Posterior cingulate gyrus (tissue), 11 donors: ENCODE data around the gene SLC44A2.

Source experiments
- DNase-seq, 10 donors: peaks; one replicate each; pipeline versions ENCODE4 v3.0.0 to v3.0.0-alpha.2; 2020 to 2021; ENCODE audit warnings: mixed read lengths in 3 of 10
- intact Hi-C: fragments of 100-400 bp; cut with DNase I; formaldehyde crosslinking; loops from one replicate; pipeline ENCODE4 v1.15.1; 2023

The SLC44A2 gene

GRCh38 chr19:10625003-10625761 is at the start of gene SLC44A2:
Gene SLC44A2, plus strand, starts transcription at chr19:10625553. Its CDS starts 81 bp downstream, at chr19:10625634.
- intact Hi-C loops, result no loop called here
- DNase-seq, result peak; percentile 68 to 96 (median 76)

GRCh38 chr19:10577951-10578350 is 47.4 kb upstream of the SLC44A2 start:
- DNase-seq, result no peak
- intact Hi-C loops, result no loop called here

- peak; percentile 79 to 98 (median 90) for DNase-seq
- intact Hi-C loops, result loop anchor here (1.0 to 5.0 kb wide), 2 partner anchors 63 to 116 kb away; no protein-coding TSS in a partner anchor
Observed at GRCh38 chr19:10580979-10581631, 44.2 kb upstream of the SLC44A2 start.

- intact Hi-C loops, result loop anchor here (5.0 kb wide), 1 partner anchor 115 kb away; no protein-coding TSS in a partner anchor
- DNase-seq, result no peak
Observed at GRCh38 chr19:10582091-10582490, 43.3 kb upstream of the SLC44A2 start.

- intact Hi-C loops, result loop anchor here (5.0 kb wide), 1 partner anchor 114 kb away; no protein-coding TSS in a partner anchor
- no peak for DNase-seq
Observed at GRCh38 chr19:10583036-10583776, 42.1 kb upstream of the SLC44A2 start.

- intact Hi-C loops, result no loop called here
- no peak for DNase-seq
Observed at GRCh38 chr19:10586396-10586795, 39.0 kb upstream of the SLC44A2 start.

GRCh38 chr19:10587022-10587838 is 38.1 kb upstream of the SLC44A2 start, which contains the start of gene AP1M2:
Gene AP1M2, minus strand, starts transcription at chr19:10587312. Its CDS starts 81 bp downstream, at chr19:10587231.
- intact Hi-C loops, result no loop called here

GRCh38 chr19:10587839-10588150 is 37.6 kb upstream of the SLC44A2 start:
- intact Hi-C loops, result no loop called here
- no peak for DNase-seq

More at GRCh38 chr19:10587022-10587838, 38.1 kb upstream of the SLC44A2 start, which contains the start of gene AP1M2:
- DNase-seq, result no peak

GRCh38 chr19:10593148-10593547 is 32.2 kb upstream of the SLC44A2 start:
- no peak for DNase-seq
- intact Hi-C loops, result no loop called here

GRCh38 chr19:10593820-10594637 is 31.3 kb upstream of the SLC44A2 start:
- intact Hi-C loops, result no loop called here
- DNase-seq, result peak; percentile 17 to 88 (median 42)

GRCh38 chr19:10600149-10600548 is 25.2 kb upstream of the SLC44A2 start:
- intact Hi-C loops, result no loop called here
- DNase-seq, result no peak

- intact Hi-C loops, result no loop called here
- DNase-seq, result no peak
Observed at GRCh38 chr19:10601999-10602329, 23.4 kb upstream of the SLC44A2 start.

GRCh38 chr19:10602330-10603083 is 22.8 kb upstream of the SLC44A2 start:
- intact Hi-C loops, result no loop called here
- peak; percentile 63 to 96 (median 83) for DNase-seq

GRCh38 chr19:10603084-10603872 is 22.1 kb upstream of the SLC44A2 start:
- DNase-seq, result no peak
- intact Hi-C loops, result no loop called here

- no peak for DNase-seq
- intact Hi-C loops, result no loop called here
Observed at GRCh38 chr19:10603873-10604459, 21.4 kb upstream of the SLC44A2 start.

- DNase-seq, result no peak
- intact Hi-C loops, result no loop called here
Observed at GRCh38 chr19:10604460-10604980, 20.8 kb upstream of the SLC44A2 start.

GRCh38 chr19:10611907-10612306 is 13.4 kb upstream of the SLC44A2 start:
- DNase-seq, result no peak
- intact Hi-C loops, result no loop called here
